K562 (cell line): Measurements from ENCODE around the gene GPATCH2L. TPM values are rescaled to one million over a fixed set of nuclear protein-coding genes. Genes with fewer than 3 reads are reported as not detected.

Experiments
- ATAC-seq: fragments of 200-7000 bp; cut with Tn5 transposase; 3 replicates; pipeline ENCODE4 v1.9.1; 2020; ENCODE audit warnings: moderate library complexity
- BruUV-seq: library from RNA; stranded (reverse); fragments of 400-500 nt; replicated peaks from 2 replicates; lab custom pipeline; 2021; lab: Mats Ljungman, UMichigan
- CTCF ChIA-PET: fragments of 300-600 bp; formaldehyde crosslinking; extraction: SDS; loops from one replicate; lab custom pipeline; 2021; ENCODE audit warnings: low intra/inter-chr PET ratio; lab: Yijun Ruan, JAX
- POLR2A ChIA-PET: fragments of 300-600, 350-650 bp; sonication (Branson Sonifier 250); formaldehyde crosslinking; extraction: SDS; loops from one replicate; lab custom pipeline; 2021; ENCODE audit warnings: antibody characterized with exemption, inconsistent platforms; lab: Yijun Ruan, JAX
- DNase-seq, 4 experiments: peaks; one replicate each; pipeline versions ENCODE4 v3.0.0 to v3.0.0-alpha.2; 2011 to 2018; ENCODE audit warnings: low spot score in 3 of 4, mixed read lengths in 3 of 4; ENCODE audit errors: extremely low read depth in 1 of 4
- FAIRE-seq: peaks from 2 replicates; lab custom pipeline; 2011; peaks lifted over from hg19 to GRCh38; lab: Jason Lieb, UNC
- H2AFZ ChIP-seq: 2 replicates; pipeline ENCODE4 v1.6.0; 2011; ENCODE audit warnings: low read depth, low read length, control low read depth, inconsistent platforms
- H3K27ac ChIP-seq: fragments of 200-600 bp; 3 replicates; pipeline ENCODE4 v1.8.0; 2011; ENCODE audit warnings: low read depth, mild to moderate bottlenecking, control low read depth, inconsistent platforms, low read length, moderate library complexity, mixed read lengths; ENCODE audit errors: extremely low read depth
- H3K27me3 ChIP-seq, 2 experiments: fragments of 300-600 bp in 1 of 2; 2 replicates in 1 of 2; 3 replicates in 1 of 2; pipeline versions ENCODE4 v1.6.0 to v1.8.0; 2011; ENCODE audit warnings: inconsistent platforms in 2 of 2, low read length in 2 of 2, mild to moderate bottlenecking in 1 of 2, mixed read lengths in 1 of 2, moderate library complexity in 1 of 2; ENCODE audit not compliant: control insufficient read depth in 2 of 2, insufficient read depth in 2 of 2
- H3K36me3 ChIP-seq: fragments of 300-600 bp; 3 replicates; pipeline ENCODE4 v1.8.0; 2011; ENCODE audit warnings: mild to moderate bottlenecking, low read length, inconsistent platforms; ENCODE audit not compliant: control insufficient read depth, insufficient read depth
- H3K4me1 ChIP-seq, 2 experiments: fragments of 200-600 bp in 1 of 2; replicated peaks in 1 of 2; 2 replicates in 1 of 2; 3 replicates in 1 of 2; pipeline versions ENCODE4 v1.5.1 to v1.8.0; 2011; ENCODE audit warnings: inconsistent platforms in 2 of 2, low read length in 2 of 2, mild to moderate bottlenecking in 1 of 2, mixed read lengths in 1 of 2, moderate library complexity in 1 of 2; ENCODE audit not compliant: control insufficient read depth in 2 of 2, insufficient read depth in 2 of 2
- H3K4me2 ChIP-seq: 2 replicates; pipeline ENCODE4 v1.6.1; 2011; ENCODE audit warnings: low read length, control low read depth, inconsistent platforms, mixed read lengths; ENCODE audit not compliant: insufficient read depth
- H3K4me3 ChIP-seq: fragments of 200-600 bp; sonication (generic), shearing (Covaris generic); 2 replicates; pipeline ENCODE4 v1.5.1; 2016; ENCODE audit warnings: control low read depth, inconsistent platforms
- H3K79me2 ChIP-seq: fragments of 200-600 bp; 3 replicates; pipeline ENCODE4 v1.8.0; 2011; ENCODE audit warnings: low read length, inconsistent platforms; ENCODE audit not compliant: control insufficient read depth, insufficient read depth
- H3K9ac ChIP-seq, 2 experiments: 2 replicates each; pipeline versions ENCODE4 v1.6.0 to v1.6.1; 2011; ENCODE audit warnings: low read depth in 2 of 2, low read length in 2 of 2, control low read depth in 1 of 2, inconsistent platforms in 1 of 2, mild to moderate bottlenecking in 1 of 2, mixed read lengths in 1 of 2; ENCODE audit not compliant: insufficient read depth in 1 of 2
- H3K9me1 ChIP-seq: one replicate; pipeline ENCODE4 v1.6.0; 2011; ENCODE audit warnings: inconsistent platforms, mild to moderate bottlenecking, low read length, moderate library complexity; ENCODE audit not compliant: control insufficient read depth, insufficient read depth
- H3K9me3 ChIP-seq: replicated peaks from 2 replicates; pipeline ENCODE4 v1.5.1; 2011; ENCODE audit warnings: low read depth, low read length, inconsistent platforms; ENCODE audit not compliant: control insufficient read depth, insufficient read depth
- H4K20me1 ChIP-seq: replicated peaks from 2 replicates; pipeline ENCODE4 v1.6.1; 2011; ENCODE audit warnings: low read length, inconsistent platforms, mixed read lengths; ENCODE audit not compliant: control insufficient read depth, insufficient read depth
- CXXC5 ChIP-seq: fragments of 250-450 bp; sonication (Bioruptor Pico); IDR thresholded peaks from 2 replicates; pipeline ENCODE4 v1.8.0; 2022; ENCODE audit warnings: inconsistent platforms, mild to moderate bottlenecking, moderate library complexity
- HMGN3 ChIP-seq: IDR thresholded peaks from 2 replicates; pipeline ENCODE4 v1.6.1; 2011; ENCODE audit warnings: borderline replicate concordance, low read depth, mild to moderate bottlenecking, mixed read lengths, low read length; ENCODE audit not compliant: insufficient read length; ENCODE audit errors: extremely low read depth
- NRF1 ChIP-seq, 2 experiments: fragments of 450-650 bp; IDR thresholded peaks in 1 of 2; conservative IDR thresholded peaks in 1 of 2; 2 replicates each; pipeline ENCODE4 v1.6.1; 2014; ENCODE audit warnings: mild to moderate bottlenecking in 2 of 2
- RBFOX2 ChIP-seq: fragments of 200-400 bp; formaldehyde crosslinking; IDR thresholded peaks from 2 replicates; pipeline ENCODE4 v1.6.1; 2017; ENCODE audit warnings: low read depth, mild to moderate bottlenecking, low read length, moderate library complexity
- SMARCA5 ChIP-seq: fragments of 450-650 bp; IDR thresholded peaks from 2 replicates; pipeline ENCODE4 v1.6.1; 2016
- WGBS: fragments of 100-300 bp; shearing (Covaris generic); methylation state at CpG from one replicate; pipeline ENCODE4 v1.1.6; 2016; ENCODE audit warnings: low coverage, mixed read lengths; ENCODE audit not compliant: insufficient coverage; ENCODE audit errors: missing lambda C conversion rate; 5-methylcytosine and 5-hydroxymethylcytosine counted together
- in situ Hi-C: fragments of 300-500 bp; cut with MboI; formaldehyde crosslinking; loops from 4 replicates; pipeline ENCODE4 v1.15.0; 2018; ENCODE audit warnings: inconsistent platforms, mixed read lengths
- intact Hi-C: fragments of 100-400 bp; cut with micrococcal nuclease; formaldehyde crosslinking; loops from 2 replicates; pipeline ENCODE4 v1.14.2; 2022
- polyA plus RNA-seq, 8 experiments: library from polyadenylated mRNA; depleted of rRNA in 4 of 8; stranded (reverse) in 5 of 8; unstranded in 3 of 8; fragments of >200 nt; fragmentation: Nextera tagmentation in 2 of 8; fragmentation: Illumina TruSeq in 1 of 8; extraction: Ambion mirVana in 2 of 8; extraction: Trizol in 1 of 8; gene quantifications; 2 replicates each; pipeline versions ENCODE4 v1.2.1 to v1.2.3, GENCODE V29; 2011 to 2014; ENCODE audit warnings: inconsistent platforms in 1 of 8, missing spikeins in 1 of 8
- total RNA-seq, 7 experiments: library from RNA; depleted of rRNA in 6 of 7; stranded (reverse); fragments of >200 nt in 6 of 7; fragmentation: Illumina TruSeq in 2 of 7; extraction: Trizol in 2 of 7; gene quantifications; 2 replicates each; pipeline versions ENCODE4 v1.2.1 to v1.2.3, GENCODE V29; 2011 to 2021; ENCODE audit warnings: low replicate concordance in 1 of 7
- TF ChIP-seq, protein P1 (sequence below): fragments of 450-650 bp; IDR thresholded peaks from 2 replicates; pipeline ENCODE4 v1.7.1; 2018; ENCODE audit warnings: mild to moderate bottlenecking, low read depth; ENCODE audit not compliant: partially characterized antibody
- TF ChIP-seq, protein P2 (sequence below), 2 experiments: IDR thresholded peaks; 2 replicates each; pipeline ENCODE4 v1.6.1; 2012; ENCODE audit warnings: improper control_type of control experiment in 2 of 2, low read depth in 2 of 2, low read length in 2 of 2, borderline replicate concordance in 1 of 2
- TF ChIP-seq, protein P3 (sequence below): fragments of 200-800 bp; sonication (Bioruptor generic); IDR thresholded peaks from 2 replicates; pipeline ENCODE4 v1.6.1; 2017; ENCODE audit warnings: missing genetic modification characterization, missing compliant biosample characterization

GPATCH2L gene
- total and polyA plus RNA-seq, 9 of the 15 experiments (the other 6 are each of a cell fraction or from before 2014, with no cell fraction given), result 13.1 to 39.6 (median 20.0) TPM

DNA sequence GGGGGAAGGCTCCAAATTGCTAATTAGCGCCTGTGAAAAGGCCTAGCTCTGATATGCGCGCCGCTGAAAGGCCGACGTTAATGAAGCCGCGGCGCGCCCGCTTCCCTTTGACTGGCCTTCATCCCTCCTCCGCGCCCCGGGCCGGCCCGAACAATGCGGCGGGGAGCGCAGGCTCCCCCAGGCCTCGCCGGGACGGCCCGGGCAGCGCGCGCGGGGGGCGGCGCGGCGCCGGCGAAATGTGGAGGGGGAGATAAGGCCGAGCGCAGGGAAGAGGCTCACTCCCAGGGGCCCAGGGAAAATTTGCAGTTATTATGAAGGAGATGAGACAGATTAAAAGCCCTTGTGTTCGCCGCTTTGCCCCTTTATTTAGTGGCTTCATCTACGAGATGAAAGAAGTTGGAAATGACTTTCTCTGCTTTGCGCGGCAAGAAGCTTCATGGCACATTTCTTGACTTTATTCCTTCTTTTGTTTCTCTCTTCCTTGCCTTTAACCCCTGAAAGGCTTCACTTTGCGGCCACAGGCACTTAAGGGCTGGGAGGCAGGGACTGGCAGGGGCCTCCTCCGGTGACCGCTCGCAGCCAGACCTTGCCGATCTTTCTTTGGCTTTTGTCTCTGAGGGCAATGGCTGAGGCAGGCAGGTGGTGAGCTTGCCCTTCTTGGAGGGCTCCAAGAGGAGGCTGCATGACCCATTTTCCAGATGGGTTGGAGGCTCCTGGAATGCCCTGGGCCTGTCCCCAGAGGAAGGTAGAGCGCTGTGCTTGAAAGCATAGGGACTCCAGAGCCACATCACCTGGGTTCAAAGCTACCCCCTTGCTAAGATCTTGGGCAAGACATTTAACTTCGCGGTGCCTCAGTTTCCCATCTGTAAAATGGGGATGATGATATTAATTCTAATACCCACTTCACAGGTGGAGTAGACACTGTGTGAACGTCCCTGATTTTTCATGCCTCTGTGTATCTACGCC, 12.7 kb upstream of the GPATCH2L start:
- in situ Hi-C loops (no loop called here), intact Hi-C loops (loop anchor here (2.0 to 5.0 kb wide), 2 partner anchors 16 to 118 kb away; no protein-coding TSS in a partner anchor)
- Histone ChIP-seq H3K4me1 (peaks cover 8 to 14% of the 10 kb centered on the region in 2 experiments; a peak in 4 of 5 replicates), H3K79me2 (no peaks in the 10 kb centered on the region), H3K9me1 (no peaks in the 10 kb centered on the region), H3K27ac (peak overlapping the region; percentile 33; the same call in 1 of the 3 replicates), H3K4me2 (peak overlapping the region; percentile 76), H4K20me1 (no peaks in the 10 kb centered on the region; the same call in 1 of the 2 replicates), H2AFZ (peak overlapping the region; percentile 86), H3K9me3 (no peaks in the 10 kb centered on the region), H3K27me3 (peaks cover 4 to 28% of the 10 kb centered on the region in 2 experiments; a peak in 3 of 5 replicates), H3K4me3 (peak overlapping the region; percentile 33), H3K9ac (peak overlapping the region; percentile 20 to 73; a peak in 3 of 4 replicates), H3K36me3 (no peaks in the 10 kb centered on the region)
- ChIA-PET POLR2A (interaction anchor here (0.7 to 1.0 kb wide), 2 partner anchors 23 to 811 kb away, joined by 3 read pairs; no protein-coding TSS in a partner anchor), CTCF (no interaction called here)
- no TSS peak for BruUV-seq
- ATAC-seq (peak; percentile 92), FAIRE-seq (peak; percentile 54), DNase-seq (peak; percentile 51 to 79 (median 65))
- WGBS, result 18% methylated on average over 29 of the region's 50 CpGs
- TF ChIP-seq, protein P1, sequence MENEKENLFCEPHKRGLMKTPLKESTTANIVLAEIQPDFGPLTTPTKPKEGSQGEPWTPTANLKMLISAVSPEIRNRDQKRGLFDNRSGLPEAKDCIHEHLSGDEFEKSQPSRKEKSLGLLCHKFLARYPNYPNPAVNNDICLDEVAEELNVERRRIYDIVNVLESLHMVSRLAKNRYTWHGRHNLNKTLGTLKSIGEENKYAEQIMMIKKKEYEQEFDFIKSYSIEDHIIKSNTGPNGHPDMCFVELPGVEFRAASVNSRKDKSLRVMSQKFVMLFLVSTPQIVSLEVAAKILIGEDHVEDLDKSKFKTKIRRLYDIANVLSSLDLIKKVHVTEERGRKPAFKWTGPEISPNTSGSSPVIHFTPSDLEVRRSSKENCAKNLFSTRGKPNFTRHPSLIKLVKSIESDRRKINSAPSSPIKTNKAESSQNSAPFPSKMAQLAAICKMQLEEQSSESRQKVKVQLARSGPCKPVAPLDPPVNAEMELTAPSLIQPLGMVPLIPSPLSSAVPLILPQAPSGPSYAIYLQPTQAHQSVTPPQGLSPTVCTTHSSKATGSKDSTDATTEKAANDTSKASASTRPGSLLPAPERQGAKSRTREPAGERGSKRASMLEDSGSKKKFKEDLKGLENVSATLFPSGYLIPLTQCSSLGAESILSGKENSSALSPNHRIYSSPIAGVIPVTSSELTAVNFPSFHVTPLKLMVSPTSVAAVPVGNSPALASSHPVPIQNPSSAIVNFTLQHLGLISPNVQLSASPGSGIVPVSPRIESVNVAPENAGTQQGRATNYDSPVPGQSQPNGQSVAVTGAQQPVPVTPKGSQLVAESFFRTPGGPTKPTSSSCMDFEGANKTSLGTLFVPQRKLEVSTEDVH, result no peak
- TF ChIP-seq SMARCA5 (no peak), RBFOX2 (0 out of 2 replicates have a peak, but pooled peaks have one; percentile 35), NRF1 (conservative IDR thresholded peaks at IDR 0.05 in 1 of 2, IDR thresholded peaks at IDR 0.05 in 1 of 2) (peak in 1 of 2 experiments; percentile 42; a peak in 2 of 4 replicates), CXXC5 (CRISPR knock-in tag) (peak; percentile 86), HMGN3 (peak; percentile 49)
- TF ChIP-seq, protein P2, sequence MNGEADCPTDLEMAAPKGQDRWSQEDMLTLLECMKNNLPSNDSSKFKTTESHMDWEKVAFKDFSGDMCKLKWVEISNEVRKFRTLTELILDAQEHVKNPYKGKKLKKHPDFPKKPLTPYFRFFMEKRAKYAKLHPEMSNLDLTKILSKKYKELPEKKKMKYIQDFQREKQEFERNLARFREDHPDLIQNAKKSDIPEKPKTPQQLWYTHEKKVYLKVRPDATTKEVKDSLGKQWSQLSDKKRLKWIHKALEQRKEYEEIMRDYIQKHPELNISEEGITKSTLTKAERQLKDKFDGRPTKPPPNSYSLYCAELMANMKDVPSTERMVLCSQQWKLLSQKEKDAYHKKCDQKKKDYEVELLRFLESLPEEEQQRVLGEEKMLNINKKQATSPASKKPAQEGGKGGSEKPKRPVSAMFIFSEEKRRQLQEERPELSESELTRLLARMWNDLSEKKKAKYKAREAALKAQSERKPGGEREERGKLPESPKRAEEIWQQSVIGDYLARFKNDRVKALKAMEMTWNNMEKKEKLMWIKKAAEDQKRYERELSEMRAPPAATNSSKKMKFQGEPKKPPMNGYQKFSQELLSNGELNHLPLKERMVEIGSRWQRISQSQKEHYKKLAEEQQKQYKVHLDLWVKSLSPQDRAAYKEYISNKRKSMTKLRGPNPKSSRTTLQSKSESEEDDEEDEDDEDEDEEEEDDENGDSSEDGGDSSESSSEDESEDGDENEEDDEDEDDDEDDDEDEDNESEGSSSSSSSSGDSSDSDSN (IDR thresholded peaks at IDR 0.05; ENCODE audit: borderline replicate concordance in 1 of 2, low read depth in 2 of 2, low read length in 2 of 2), result peak in 1 of 2 experiments; percentile 82; a peak in 2 of 4 replicates
- TF ChIP-seq, protein P3, sequence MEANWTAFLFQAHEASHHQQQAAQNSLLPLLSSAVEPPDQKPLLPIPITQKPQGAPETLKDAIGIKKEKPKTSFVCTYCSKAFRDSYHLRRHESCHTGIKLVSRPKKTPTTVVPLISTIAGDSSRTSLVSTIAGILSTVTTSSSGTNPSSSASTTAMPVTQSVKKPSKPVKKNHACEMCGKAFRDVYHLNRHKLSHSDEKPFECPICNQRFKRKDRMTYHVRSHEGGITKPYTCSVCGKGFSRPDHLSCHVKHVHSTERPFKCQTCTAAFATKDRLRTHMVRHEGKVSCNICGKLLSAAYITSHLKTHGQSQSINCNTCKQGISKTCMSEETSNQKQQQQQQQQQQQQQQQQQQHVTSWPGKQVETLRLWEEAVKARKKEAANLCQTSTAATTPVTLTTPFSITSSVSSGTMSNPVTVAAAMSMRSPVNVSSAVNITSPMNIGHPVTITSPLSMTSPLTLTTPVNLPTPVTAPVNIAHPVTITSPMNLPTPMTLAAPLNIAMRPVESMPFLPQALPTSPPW (CRISPR knock-in tag), result peak; percentile 59
